IPS DF 4.7 (cell line): Measurements from ENCODE around the gene WDR87.
"Not testable (repeated sequence)": the region's sequence is repeated elsewhere in the genome, so short reads cannot be mapped to it uniquely, and the experiment has no call there.

Source experiments
- DNase-seq: peaks from one replicate; pipeline ENCODE4 v3.0.0-alpha.2; 2013; ENCODE audit warnings: low spot score; ENCODE audit errors: extremely low read depth

Gene WDR87

DNA sequence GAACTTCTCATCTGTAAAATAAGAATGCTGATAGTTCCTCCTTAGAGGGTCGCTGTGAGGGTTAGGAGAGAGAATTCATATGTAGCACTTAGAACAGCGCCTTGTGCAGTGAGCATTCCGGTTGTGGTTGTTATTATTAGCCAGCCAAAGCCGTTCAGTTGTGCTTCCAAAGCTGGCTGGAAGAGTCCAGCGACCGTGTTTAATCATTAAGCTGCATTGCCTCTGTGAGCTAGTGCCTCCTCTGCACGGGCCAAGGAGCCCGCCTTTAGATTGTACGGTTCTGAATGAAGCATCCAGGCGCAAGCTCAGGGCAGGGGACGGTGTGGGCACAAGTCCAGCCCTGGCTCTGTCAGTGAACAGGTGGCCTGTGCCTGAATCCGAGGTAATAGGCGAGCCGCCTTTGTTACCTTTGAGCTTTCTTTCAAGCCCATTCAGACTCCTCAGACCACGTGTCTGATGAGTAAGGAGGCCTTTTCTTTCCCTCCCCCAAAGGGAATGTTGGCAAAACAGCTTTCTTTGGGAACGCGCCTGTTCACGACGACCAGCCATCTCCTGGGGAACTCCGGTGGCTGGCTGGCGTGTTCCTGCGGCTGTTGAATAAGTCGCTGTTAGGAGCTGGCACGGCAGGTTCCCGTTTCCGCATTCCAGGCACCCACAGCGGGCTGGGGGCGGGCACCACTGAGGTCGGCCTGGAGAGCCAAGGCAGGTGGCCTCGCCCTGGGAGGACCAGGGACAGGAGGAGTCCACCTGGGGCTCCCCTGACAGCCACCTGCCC is 25.7 kb upstream of the WDR87 start:
- no peak for DNase-seq

GRCh38 chr19:37930416-37930815 is 24.0 kb upstream of the WDR87 start:
- DNase-seq = no peak

GRCh38 chr19:37929355-37929923 is 23.0 kb upstream of the WDR87 start:
- DNase-seq = no peak

DNA sequence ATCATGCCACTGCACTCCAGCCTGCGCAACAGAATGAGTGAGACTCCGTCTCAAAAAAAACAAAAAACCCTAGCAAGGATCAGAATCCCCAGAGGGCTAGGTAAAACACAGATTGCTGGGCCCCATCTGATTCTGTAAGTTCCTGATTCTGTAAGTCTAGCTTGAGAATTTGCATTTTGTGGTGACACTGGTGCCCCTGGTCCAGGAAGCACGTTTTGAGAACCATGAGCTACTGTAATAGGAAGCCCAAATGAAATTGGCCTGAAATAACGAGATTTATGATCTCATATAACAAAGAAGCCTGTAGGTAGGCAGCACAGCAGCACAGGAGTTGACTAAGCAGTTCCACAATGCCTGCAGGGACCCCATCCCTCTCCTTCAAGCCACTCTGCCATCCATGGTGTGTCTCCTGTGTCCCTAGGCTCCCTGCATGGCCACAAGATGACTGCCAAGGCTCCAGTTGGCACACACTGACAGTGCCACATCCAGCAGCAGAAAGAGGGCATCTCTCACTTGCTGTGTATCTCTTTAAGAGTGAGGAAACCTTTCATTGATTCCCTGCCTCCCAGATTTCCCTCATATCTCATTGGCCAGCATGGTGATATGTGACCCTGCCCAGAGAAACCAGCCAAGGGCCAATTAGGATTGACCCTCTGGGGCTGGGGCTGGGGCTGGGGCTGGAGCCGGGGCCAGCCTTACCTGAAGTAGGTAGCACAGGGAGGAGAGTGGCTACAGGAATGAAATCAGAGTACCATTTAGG is 22.3 kb upstream of the WDR87 start:
- DNase-seq = no peak

DNA sequence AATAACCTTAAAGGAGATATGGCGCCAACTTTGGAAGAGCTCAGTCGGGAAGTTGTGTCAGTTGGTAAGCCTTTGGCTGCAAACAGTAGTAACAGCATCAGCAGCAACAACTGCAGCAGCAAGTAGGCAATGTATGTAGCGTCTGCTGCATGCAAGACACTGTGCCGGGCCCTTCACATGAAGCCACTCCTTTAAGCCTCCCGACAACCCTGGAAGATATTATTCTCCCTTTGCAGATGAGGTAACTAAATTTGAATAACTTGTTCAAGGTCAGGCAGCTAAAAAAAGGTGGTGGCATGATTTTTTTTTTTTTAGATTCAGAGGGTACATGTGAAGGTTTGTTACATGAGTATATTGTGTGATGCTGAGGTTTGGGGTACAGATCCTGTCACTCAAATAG is 20.3 kb upstream of the WDR87 start:
- no peak for DNase-seq

GRCh38 chr19:37926255-37926654 is 19.9 kb upstream of the WDR87 start:
- DNase-seq = no peak

- no peak for DNase-seq
Measured at GRCh38 chr19:37925212-37925611, 18.8 kb upstream of the WDR87 start.

DNA sequence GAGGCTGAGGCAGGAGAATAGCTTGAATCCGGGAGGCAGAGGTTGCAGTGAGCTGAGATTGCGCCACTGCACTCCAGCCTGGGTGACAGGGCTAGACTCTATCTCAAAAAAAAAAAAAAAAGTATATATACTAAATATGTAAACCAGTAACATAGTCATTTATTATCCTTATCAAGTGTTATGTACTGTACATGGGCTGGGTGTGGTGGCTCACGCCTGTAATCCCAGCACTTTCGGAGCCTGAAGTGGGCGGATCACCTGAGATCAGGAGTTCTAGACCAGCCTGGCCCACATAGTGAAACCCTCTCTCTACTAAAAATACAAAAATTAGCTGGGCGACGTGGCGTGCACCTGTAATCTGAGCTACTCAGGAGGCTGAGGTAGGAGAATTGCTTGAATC is 18.2 kb upstream of the WDR87 start:
- not testable (repeated sequence) for DNase-seq

DNA sequence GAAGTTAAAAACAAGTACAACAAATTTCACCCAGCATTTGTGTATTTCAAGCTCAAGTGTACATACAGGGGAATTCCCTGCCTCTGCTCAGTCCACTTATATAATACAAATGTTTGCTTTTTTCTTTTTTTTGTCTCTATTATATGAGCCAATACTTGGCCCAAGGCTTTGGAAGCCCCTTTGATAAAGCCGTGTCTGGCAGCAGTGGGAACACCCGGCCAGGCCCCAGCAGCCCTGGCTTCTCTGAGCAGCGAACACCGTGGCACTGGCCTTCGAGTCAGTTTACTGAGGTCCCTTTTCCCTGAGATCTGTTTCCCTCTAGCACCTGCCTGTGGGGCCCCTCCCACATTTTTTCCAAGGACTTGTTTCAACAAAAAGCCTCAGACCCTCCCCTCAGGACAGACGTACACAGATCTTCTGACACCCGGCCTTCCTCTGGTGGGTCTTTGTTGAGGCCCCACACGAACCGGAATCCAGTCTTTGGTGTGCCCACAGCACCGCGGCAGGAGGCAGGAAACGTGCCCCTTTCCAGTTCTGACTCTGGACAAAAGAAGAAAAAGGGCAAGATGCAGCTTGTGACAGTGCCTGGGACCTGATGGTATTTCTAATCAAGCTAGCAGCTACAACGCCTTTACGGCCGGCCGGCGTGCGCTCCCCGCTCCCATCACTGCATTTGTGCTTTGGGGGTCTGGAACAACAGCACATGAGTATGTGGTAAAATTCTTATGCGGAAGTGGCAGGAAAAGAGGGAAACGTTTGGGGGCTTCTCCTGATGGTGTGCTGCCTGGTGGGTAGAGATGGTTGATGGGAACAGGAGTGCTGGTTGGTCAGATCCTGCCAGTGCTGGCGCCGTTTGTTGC is 14.4 kb upstream of the WDR87 start:
- DNase-seq = no peak

- DNase-seq = no peak
Measured at GRCh38 chr19:37914908-37915307, 8.5 kb upstream of the WDR87 start.

DNA sequence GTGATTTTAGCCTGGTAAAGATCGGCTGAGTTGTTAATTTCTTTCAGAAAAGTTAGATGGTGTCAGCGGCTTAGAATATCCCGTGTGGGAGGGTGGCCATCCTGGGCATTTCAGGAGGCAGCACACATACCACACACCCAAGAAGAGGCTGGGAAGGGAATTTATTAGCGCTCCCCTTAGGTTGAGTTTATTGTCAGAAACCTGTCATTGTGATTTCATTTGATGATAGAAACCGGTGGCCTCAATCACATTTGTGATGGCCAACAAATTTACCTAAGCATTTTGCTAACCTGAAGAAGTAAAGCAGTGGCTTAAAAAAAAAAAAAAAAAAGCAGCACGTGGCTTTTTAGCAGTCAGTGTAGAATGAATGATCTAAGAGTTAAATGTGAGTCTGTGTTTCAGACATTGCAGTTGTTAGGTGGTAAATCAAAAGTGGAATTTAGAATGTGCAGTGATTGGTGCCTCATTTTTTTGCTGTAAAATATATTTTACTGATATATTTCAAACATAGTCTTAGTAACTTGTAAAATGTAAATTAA is 3.3 kb upstream of the WDR87 start:
- DNase-seq = no peak

DNA sequence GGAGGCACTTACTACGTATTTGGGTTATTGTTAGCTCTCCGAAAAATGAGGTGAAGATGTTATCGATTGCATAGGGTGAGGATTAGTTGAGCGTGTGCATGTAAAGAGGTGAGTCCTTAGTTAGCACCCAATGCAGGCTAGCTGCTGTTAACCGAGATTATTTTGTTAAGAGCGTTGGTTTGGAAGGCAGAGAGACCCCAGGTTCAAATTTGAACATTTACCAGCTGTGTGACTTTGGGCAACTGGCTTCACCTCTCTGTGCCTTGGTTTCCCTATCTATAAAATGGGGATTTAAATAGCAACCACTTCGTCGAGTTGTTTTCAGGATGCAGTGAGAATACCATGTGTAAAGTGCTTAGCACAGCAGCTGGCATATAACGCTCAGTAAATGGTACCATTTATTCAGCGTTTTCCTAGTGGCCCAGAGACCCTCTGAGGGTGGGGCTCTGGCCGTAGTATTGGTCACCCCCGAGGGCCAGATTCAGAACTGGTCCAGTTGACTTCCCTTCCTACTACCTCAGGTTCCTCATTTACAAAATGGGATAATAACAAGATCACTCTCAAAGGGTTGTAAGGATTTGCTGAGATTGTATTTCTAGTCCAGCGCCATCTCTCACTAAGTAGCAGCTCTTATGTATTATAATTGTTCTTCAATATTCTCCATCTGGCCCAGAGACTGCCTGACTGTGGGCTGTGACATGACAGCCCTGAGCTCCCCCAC is 1.5 kb upstream of the WDR87 start:
- no peak for DNase-seq

DNA sequence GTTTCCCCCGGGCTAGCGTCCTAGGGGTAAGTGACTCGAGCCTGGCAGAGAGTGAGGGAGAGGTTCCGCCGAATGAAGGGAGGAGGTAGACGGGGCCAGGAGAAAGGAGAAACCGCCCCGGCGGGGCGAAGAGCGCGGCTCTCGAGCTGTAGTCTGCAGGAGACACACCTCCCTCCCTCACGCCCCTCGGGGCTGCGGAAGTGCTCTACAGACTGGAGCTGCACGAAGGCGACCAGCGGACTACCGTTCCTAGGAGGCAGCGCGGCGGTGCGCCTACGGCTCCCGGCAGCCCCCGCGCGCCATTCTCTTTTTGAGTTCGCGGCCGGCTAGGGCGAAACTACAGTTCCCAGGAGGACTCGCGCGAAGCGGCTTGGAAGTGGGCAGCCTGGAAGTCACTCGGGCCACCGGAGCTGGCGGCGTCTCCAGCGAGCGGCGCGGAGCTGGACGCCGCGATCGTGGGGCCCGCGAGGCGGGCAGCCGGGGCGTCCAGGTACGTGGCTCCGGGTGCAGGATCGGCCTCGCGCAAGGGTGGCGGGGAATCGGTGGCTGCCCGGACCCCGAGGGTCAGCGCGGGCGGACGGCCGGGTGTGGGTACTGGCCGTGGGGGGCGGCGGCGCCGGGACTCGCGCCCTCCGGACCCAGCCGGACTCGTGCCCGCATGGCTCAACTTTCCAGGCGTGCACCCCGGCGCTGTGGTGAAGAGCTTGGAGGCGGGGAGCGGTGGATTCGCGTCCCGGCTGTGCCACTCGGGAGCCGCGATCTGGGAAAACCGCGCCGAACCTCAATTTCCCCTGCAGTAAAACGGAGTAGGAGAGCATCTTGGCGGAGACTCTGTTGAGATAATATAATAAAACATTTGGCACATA is 708 bp upstream of the WDR87 start, which contains the start of gene SIPA1L3:
Gene SIPA1L3 (plus strand): TSS at position 340 of the 866 bp plus-strand sequence. CDS start 174,358 bp downstream, outside the sequence.
- DNase-seq = peak; percentile 86

DNA sequence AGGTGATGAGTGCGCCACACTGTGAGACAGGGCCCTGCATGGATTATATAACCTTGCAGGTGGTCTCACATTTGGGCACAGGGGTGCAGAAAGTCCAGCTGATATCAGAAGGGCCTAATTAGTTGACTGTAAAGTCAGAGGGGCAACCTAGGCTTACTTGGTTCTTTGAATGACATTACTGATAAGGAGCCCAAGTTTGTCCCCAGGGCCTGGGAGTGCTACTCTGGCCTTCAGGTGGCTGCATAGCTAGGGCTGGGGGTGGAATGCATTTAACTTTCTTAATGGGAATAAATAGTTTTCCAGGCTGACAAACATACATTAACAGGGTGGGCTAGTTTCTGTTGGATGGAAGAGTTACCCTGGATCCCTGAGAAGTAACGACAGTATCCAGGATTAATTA is 3.3 kb downstream of the WDR87 start:
- DNase-seq = no peak

GRCh38 chr19:37902668-37903067 is 3.7 kb downstream of the WDR87 start:
- DNase-seq = peak; percentile 44

GRCh38 chr19:37899966-37900365 is 6.4 kb downstream of the WDR87 start:
- no peak for DNase-seq

- no peak for DNase-seq
Measured at GRCh38 chr19:37899453-37899852, 6.9 kb downstream of the WDR87 start.

DNA sequence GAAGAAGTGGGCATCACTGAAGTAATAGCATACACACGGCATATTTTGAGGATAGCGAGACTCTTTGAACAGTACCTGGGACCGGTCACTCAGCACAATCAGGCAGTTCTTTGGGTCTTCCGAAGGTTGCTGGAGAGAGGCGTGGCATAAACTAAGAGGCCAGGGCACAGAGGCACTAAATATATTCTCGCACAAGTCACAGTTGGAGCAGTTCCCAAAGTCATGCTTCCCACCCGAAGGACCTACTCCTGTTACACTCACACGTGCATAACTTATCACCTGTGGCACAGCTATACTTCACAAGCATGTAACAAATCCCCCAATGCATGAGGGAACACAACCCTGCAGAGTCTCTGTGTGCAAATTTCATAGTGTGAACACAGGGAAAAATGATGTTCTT is 10.2 kb downstream of the WDR87 start:
- DNase-seq = no peak

GRCh38 chr19:37893845-37894575 is 12.4 kb downstream of the WDR87 start:
- DNase-seq = no peak
